GM10266 (cell line): ENCODE data around the gene SIGLEC8.
A peak's percentile ranks its signal among the peaks of the same experiment; 100 is the strongest.
"Not testable (repeated sequence)": the region's sequence is repeated elsewhere in the genome, so short reads cannot be mapped to it uniquely, and the experiment has no call there.

ENCODE experiments used
- DNase-seq: peaks from one replicate; pipeline ENCODE4 v3.0.0; 2012; ENCODE audit errors: extremely low spot score
- TF ChIP-seq, protein P1 (sequence below): IDR thresholded peaks from 2 replicates; pipeline ENCODE4 v1.5.1; 2012; ENCODE audit warnings: mild to moderate bottlenecking, low read depth; ENCODE audit not compliant: control insufficient read depth, insufficient read depth; ENCODE audit errors: missing control alignments

The SIGLEC8 gene

GRCh38 chr19:51457351-51458013 lies 772 bp downstream of the SIGLEC8 start:
- no peak for DNase-seq
- TF ChIP-seq, protein P1, sequence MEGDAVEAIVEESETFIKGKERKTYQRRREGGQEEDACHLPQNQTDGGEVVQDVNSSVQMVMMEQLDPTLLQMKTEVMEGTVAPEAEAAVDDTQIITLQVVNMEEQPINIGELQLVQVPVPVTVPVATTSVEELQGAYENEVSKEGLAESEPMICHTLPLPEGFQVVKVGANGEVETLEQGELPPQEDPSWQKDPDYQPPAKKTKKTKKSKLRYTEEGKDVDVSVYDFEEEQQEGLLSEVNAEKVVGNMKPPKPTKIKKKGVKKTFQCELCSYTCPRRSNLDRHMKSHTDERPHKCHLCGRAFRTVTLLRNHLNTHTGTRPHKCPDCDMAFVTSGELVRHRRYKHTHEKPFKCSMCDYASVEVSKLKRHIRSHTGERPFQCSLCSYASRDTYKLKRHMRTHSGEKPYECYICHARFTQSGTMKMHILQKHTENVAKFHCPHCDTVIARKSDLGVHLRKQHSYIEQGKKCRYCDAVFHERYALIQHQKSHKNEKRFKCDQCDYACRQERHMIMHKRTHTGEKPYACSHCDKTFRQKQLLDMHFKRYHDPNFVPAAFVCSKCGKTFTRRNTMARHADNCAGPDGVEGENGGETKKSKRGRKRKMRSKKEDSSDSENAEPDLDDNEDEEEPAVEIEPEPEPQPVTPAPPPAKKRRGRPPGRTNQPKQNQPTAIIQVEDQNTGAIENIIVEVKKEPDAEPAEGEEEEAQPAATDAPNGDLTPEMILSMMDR: no peak

DNA sequence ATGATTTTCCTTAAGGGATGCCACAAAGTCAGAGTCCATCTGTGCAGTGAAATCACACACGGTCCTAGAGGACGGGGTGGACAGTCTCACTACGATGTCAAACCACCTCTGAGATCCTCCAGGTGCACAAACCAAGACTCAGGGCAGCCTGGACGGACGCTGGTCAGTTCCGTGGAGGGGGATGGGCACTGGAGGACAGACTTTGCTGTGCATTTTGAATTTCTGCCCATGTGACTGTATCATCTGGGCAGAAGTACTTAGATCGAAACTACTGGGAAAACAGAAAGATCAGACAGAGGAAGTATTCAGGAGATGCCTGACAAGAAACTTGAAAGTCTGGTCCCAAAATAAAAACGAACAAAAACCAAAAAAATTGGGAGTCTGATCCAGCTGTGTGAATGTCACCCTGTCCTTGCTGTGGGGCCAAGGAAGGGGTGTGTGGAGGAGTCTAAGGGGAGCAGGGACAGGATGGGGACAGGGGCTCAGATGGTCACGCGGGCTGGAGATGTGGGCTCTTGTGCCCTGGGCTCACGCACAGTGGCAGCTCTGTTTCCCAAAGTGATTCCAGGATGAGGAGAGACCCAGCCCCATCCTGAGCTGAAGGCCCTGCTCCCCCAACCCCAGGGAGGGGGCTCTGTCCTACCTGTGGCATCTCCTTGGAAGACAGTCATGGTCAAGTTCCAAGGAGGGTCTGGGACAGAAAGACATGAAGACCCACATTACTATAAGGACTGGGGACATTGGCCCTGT lies 1.5 kb downstream of the SIGLEC8 start:
- TF ChIP-seq, protein P1: no peak
- no peak for DNase-seq

DNA sequence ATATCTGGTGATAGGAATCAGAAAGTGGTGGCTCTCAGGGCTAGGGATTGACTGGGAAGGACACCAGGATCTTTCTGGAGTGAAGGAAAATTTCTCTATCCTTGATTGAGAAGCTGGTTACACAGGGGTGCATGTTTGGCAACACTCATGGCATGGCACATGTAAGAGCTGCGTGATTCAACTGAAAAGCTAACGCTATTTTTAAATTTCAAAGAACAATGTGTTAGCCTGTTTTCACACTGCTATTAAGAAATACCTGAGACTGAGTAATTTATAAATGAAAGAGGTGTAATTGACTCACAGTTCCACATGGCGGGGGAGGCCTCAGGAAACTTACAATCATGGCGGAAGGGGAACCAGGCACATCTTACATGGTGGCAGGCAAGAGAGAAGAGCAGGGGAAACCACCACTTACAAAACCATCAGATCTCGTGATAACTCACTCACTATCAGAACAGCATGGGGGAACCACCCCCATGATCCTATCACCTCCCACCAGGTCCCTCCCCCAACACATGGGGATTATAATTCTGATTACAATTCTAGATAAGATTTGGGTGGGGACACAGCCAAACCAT lies 7.4 kb downstream of the SIGLEC8 start:
- TF ChIP-seq, protein P1: no peak
- DNase-seq: no peak

DNA sequence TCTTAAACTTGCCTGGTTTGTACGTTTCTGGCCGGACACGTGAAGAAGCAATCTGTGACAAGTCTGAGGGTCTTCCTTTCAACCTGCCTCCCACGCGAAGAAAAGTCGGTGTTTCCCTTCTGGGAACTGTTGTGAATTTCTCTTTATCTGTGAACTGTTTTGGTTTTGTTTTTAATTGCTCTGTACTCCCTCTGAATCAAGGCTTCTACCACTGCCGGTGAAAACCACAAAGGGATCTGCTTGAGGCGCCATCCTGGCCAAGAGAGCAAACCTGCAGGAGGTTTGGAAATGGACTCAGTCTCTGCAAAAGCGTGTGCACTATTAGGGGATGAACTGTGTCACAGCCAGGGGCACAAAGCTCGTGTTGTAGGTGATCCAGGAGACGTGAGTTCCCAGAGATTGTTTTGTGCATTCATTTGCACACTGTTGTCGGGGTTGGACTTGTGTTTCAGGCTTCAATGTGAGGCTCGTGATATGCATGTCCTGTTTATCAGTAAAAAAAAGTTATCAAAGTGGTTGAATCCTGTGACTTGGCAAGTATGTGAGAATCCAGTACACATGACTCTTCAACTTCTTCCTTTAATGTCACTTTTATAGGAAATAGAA lies 9.7 kb downstream of the SIGLEC8 start:
- TF ChIP-seq, protein P1: no peak
- no peak for DNase-seq

DNA sequence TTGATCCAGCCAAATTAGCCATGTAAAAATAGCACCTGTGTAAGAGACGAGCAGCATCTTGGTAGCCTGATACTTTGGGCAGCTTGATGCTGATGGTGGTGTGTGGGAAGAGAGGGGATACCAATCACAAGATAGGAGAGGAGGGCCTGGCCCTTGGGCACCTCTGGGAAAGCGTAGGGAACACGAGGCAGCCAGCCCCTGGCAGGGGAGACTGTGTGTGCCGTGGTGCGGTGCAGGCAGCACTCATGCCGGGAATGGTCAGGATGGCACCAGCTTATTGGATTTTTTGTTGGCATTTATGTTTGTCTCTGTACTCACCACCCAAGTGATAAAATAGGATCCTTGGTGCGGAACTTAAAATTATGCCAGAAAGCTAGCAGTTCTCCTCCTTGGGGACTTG lies 10.2 kb downstream of the SIGLEC8 start:
- TF ChIP-seq, protein P1: no peak

DNA sequence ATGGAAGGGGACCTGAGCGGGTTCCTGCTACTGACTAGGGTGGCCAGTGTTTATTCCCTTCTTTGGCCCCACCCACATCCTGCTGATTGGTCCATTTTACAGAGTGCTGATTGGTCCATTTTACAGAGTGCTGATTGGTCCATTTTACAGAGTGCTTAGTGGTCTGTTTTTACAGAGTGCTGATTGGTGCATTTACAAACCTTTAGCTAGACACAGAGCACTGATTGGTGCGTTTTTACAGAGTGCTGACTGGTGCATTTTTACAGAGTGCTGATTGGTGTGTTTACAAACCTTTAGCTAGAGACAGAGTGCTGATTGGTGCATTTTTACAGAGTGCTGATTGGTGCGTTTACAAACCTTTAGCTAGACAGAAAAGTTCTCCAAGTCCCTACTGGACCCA lies 10.7 kb downstream of the SIGLEC8 start:
- not testable (repeated sequence) for DNase-seq

More for the DNA sequence above, 10.2 kb downstream of the SIGLEC8 start:
- no peak for DNase-seq

- TF ChIP-seq, protein P1: no peak
- peak; percentile 63 for DNase-seq
These were observed 16.6 kb downstream of the SIGLEC8 start for GRCh38 chr19:51441410-51442390.
